Left lung (tissue), 10 donors: ENCODE results near the gene TMEM141. TPM values are rescaled to one million over a fixed set of nuclear protein-coding genes. Genes with fewer than 3 reads are reported as not detected.

Experiments
- ATAC-seq: fragments of 200-7000 bp; cut with Tn5 transposase; one replicate; pipeline ENCODE4 v1.9.1; 2020; ENCODE audit warnings: moderate library complexity
- DNase-seq, 4 donors: peaks; one replicate each; pipeline ENCODE4 v3.0.0-alpha.2; 2013 to 2020
- H3K27ac ChIP-seq, 2 donors: fragments of 200-600 bp; sonication (generic) in 1 of 2; one replicate each; pipeline versions ENCODE4 v1.5.0 to v1.8.0; 2020 to 2021
- H3K27me3 ChIP-seq, 2 donors: fragments of 200-600 bp; sonication (generic) in 1 of 2; one replicate each; pipeline versions ENCODE4 v1.5.0 to v1.8.0; 2020 to 2021
- H3K36me3 ChIP-seq, 2 donors: fragments of 200-600 bp; sonication (generic) in 1 of 2; one replicate each; pipeline versions ENCODE4 v1.5.0 to v1.8.0; 2020 to 2021
- H3K4me1 ChIP-seq, 2 donors: fragments of 200-600 bp; one replicate each; pipeline ENCODE4 v1.8.0; 2021
- H3K4me3 ChIP-seq, 2 donors: fragments of 200-600 bp; sonication (generic) in 1 of 2; one replicate each; pipeline versions ENCODE4 v1.5.0 to v1.8.0; 2020 to 2021; ENCODE audit warnings: mild to moderate bottlenecking in 1 of 2
- H3K9me3 ChIP-seq, 2 donors: fragments of 200-600 bp; sonication (generic) in 1 of 2; one replicate each; pipeline versions ENCODE4 v1.5.0 to v1.8.0; 2020 to 2021
- CTCF ChIP-seq, 2 donors: fragments of 200-600 bp; sonication (generic) in 1 of 2; IDR thresholded peaks; one replicate each; pipeline versions ENCODE4 v1.5.0 to v1.8.0; 2021; ENCODE audit warnings: antibody characterized with exemption in 2 of 2
- intact Hi-C, 2 donors: fragments of 100-400 bp; cut with DNase I; formaldehyde crosslinking; loops; one replicate each; pipeline versions ENCODE4 v1.11.2 to v1.14.2; 2022
- polyA plus RNA-seq, 6 donors: library from polyadenylated mRNA; unstranded; fragments of 120-200 nt; gene quantifications; one replicate each; pipeline ENCODE4 v1.2.1, GENCODE V29; 2013; ENCODE audit not compliant: insufficient read length in 6 of 6
- total RNA-seq, 2 donors: library from RNA; stranded (reverse); fragmentation: NEBNext Ultra II Directional; extraction: Animal tissue kit (Norgen Biotek cat#: 25700); gene quantifications; one replicate each; pipeline ENCODE4 v1.2.1, GENCODE V29; 2021
- donor health status: DM: no; HTN: yes; CAD: no.
- donor health status: DM: no; HTN: no; CAD: no.

Gene TMEM141
- total and polyA plus RNA-seq, 8 donors, result 49.3 to 76.6 (median 54.5) TPM

DNA sequence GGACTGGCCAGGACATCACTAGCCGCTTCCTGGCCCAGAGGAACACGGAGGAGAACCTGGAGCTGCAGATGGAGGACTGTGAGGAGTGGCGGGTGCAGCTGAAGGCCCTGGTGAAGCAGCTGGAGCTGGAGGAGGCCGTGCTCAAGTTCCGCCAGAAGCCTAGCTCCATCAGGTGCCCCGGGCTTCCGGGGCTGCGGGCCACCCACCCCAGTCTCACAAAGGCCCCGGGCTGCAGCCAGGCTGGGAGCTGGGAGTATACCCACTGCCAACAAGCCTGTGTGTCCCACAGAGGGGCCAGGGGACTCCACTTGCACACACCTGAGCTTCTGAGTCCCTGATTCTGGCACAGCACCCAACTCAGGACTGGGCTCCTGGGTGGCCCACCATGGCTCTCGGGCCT lies 14.9 kb downstream of the TMEM141 start:
- Histone ChIP-seq H3K4me3 (no peak overlapping the region), H3K9me3 (no peaks in the 10 kb centered on the region), H3K27ac (no peak overlapping the region), H3K36me3 (peaks cover 0 to 14% of the 10 kb centered on the region in 2 donors), H3K4me1 (peaks cover 15 to 46% of the 10 kb centered on the region in 2 donors), H3K27me3 (peaks cover 10 to 16% of the 10 kb centered on the region in 2 donors)
- intact Hi-C loops, result no loop called here
- TF ChIP-seq CTCF (IDR thresholded peaks at IDR 0.05), result no peak
- DNase-seq (peak in 1 of 4 donors; percentile 73), ATAC-seq (no peak)

- Histone ChIP-seq H3K27me3 (peaks cover 3 to 10% of the 10 kb centered on the region in 2 donors), H3K9me3 (no peaks in the 10 kb centered on the region), H3K36me3 (peaks cover 0 to 16% of the 10 kb centered on the region in 2 donors), H3K27ac (peak overlapping the region; percentile 90 to 93), H3K4me3 (peak overlapping the region; percentile 78 to 93), H3K4me1 (peaks cover 15 to 41% of the 10 kb centered on the region in 2 donors)
- peak in 1 of 4 donors; percentile 76 for DNase-seq
- ATAC-seq, result no peak
- intact Hi-C loops, result no loop called here
- no peak for TF ChIP-seq CTCF (IDR thresholded peaks at IDR 0.05)
These were observed 15.6 kb downstream of the TMEM141 start for GRCh38 chr9:136806631-136807201.

- H3K4me3 ChIP-seq, result peak within 1 kb of the TSS; percentile 78 to 93
- no peaks in the 10 kb centered on the region for H3K9me3 ChIP-seq
- ATAC-seq (peak; percentile 88), DNase-seq (peak; percentile 79 to 93 (median 84))
- peaks cover 0 to 2% of the 10 kb centered on the region in 2 donors for H3K27me3 ChIP-seq
- peaks cover 15 to 41% of the 10 kb centered on the region in 2 donors for H3K4me1 ChIP-seq
- intact Hi-C loops, result no loop called here
- H3K27ac ChIP-seq, result peak within 1 kb of the TSS; percentile 90 to 93
- no peak for TF ChIP-seq CTCF (IDR thresholded peaks at IDR 0.05)
- peaks cover 0 to 24% of the 10 kb centered on the region in 2 donors for H3K36me3 ChIP-seq
These were observed 16.3 kb downstream of the TMEM141 start, which contains the start of gene RABL6 for GRCh38 chr9:136807281-136808074. Gene RABL6 (plus strand): TSS chr9:136807948. CDS start chr9:136808197, 249 bp downstream.

DNA sequence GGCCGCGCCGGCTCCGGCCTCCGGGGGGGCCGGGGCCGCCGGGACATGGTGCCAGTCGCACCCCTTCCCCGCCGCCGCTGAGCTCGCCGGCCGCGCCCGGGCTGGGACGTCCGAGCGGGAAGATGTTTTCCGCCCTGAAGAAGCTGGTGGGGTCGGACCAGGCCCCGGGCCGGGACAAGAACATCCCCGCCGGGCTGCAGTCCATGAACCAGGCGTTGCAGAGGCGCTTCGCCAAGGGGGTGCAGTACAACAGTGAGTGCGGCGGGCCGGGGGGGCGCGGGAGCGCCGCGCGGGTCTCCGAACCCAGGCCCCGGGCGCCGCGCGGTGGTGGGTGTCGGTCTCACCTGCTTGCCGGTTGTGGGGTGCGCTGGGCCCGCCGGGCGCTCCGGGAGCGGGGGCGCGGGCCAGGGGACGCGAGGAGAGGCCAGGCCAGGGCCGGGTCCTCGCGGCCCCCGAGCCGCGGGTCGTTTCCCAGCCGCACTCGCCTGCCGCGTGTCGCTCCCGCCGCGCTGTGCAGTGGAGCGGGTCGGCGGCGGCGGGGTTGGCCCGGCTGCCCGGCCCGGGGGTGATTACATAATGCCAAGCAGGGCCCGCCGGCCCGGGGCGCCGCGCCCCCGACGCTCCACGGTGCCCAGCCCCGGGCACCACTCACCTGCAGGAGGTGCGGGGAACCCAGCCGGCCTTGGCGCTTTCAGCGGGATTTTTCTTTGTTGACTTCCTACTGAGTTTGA lies 17.1 kb downstream of the TMEM141 start:
- H3K4me1 ChIP-seq, result peaks cover 15 to 41% of the 10 kb centered on the region in 2 donors
- H3K4me3 ChIP-seq, result peak overlapping the region; percentile 67 to 93
- peak in 1 of 4 donors; percentile 85 for DNase-seq
- peak; percentile 21 for ATAC-seq
- intact Hi-C loops, result no loop called here
- H3K36me3 ChIP-seq, result peaks cover 0 to 32% of the 10 kb centered on the region in 2 donors
- H3K9me3 ChIP-seq, result no peaks in the 10 kb centered on the region
- no peak for TF ChIP-seq CTCF (IDR thresholded peaks at IDR 0.05)
- H3K27ac ChIP-seq, result peak overlapping the region; percentile 30 to 93
- no peaks in the 10 kb centered on the region for H3K27me3 ChIP-seq
